Psoas muscle (tissue), 8 donors: ENCODE measurements around the gene MGAT3. TPM values are rescaled to one million over a fixed set of nuclear protein-coding genes. Genes with fewer than 3 reads are reported as not detected.

Experiments
- ATAC-seq, 4 donors: fragments of 200-7000 bp; cut with Tn5 transposase; one replicate each; pipeline ENCODE4 v1.9.1; 2020; ENCODE audit warnings: moderate library complexity in 3 of 4, mild to moderate bottlenecking in 2 of 4
- DNase-seq, 2 donors: peaks; one replicate each; pipeline ENCODE4 v3.0.0-alpha.2; 2020
- H3K27ac ChIP-seq: fragments of 200-600 bp; one replicate; pipeline ENCODE4 v1.8.0; 2022
- H3K27me3 ChIP-seq, 3 donors: fragments of 200-600 bp in 1 of 3; one replicate each; pipeline versions ENCODE4 v1.6.1 to v1.8.0; 2013 to 2022; ENCODE audit warnings: low read length in 2 of 3, mild to moderate bottlenecking in 2 of 3, moderate library complexity in 1 of 3; ENCODE audit not compliant: insufficient read depth in 3 of 3
- H3K36me3 ChIP-seq, 2 donors: fragments of 200-600 bp in 1 of 2; one replicate each; pipeline versions ENCODE4 v1.6.1 to v1.8.0; 2013 to 2022; ENCODE audit warnings: low read depth in 1 of 2, mild to moderate bottlenecking in 1 of 2, moderate library complexity in 1 of 2; ENCODE audit not compliant: insufficient read depth in 1 of 2
- H3K4me1 ChIP-seq: fragments of 200-600 bp; one replicate; pipeline ENCODE4 v1.8.0; 2022
- H3K4me3 ChIP-seq: fragments of 200-600 bp; one replicate; pipeline ENCODE4 v1.8.0; 2022; ENCODE audit warnings: mild to moderate bottlenecking
- H3K9me3 ChIP-seq: fragments of 200-600 bp; one replicate; pipeline ENCODE4 v1.8.0; 2022
- CTCF ChIP-seq: fragments of 200-600 bp; IDR thresholded peaks from one replicate; pipeline ENCODE4 v1.8.0; 2022; ENCODE audit warnings: antibody characterized with exemption
- WGBS, 3 donors: extraction: QIAGEN DNeasy Blood & Tissue Kit; methylation state at CpG; one replicate each; pipeline versions ENCODE4 v1.1.6 to v1.1.7; 2013; 5-methylcytosine and 5-hydroxymethylcytosine counted together
- intact Hi-C, 2 donors: fragments of 100-400 bp; cut with DNase I; formaldehyde crosslinking; loops; one replicate each; pipeline versions ENCODE4 v1.11.0 to v1.14.2; 2022
- polyA plus RNA-seq, 3 donors: library from polyadenylated mRNA; stranded (reverse); fragments of 200-250 nt; gene quantifications; one replicate each; pipeline ENCODE4 v1.2.3, GENCODE V29; 2013
- total RNA-seq, 4 donors: library from RNA; stranded (reverse); fragmentation: NEBNext Ultra II Directional in 2 of 4; extraction: Animal tissue kit (Norgen Biotek cat#: 25700) in 2 of 4; gene quantifications; one replicate each; pipeline versions ENCODE4 v1.2.1 to v1.2.4, GENCODE V29; 2021 to 2023
- donor health status: healthy with polysubstance abuse.
- donor health status: DM: no; HTN: no; CAD: no; lungs with moderate emphysema.
- donor health status: Bipolar disorder and iron deficiency.
- donor health status: healthy.
- donor health status: DM: yes; HTN: yes; CAD: no.
- donor health status: DM: no; HTN: no; CAD: no.
- donor health status: DM: no; HTN: no; CAD: no.
- donor health status: DM: yes; HTN: yes; CAD: no.

The MGAT3 gene
- total and polyA plus RNA-seq, 7 donors, result 0.53 to 2.2 (median 1.4) TPM

GRCh38 chr22:39421691-39422090 is 35.1 kb upstream of the MGAT3 start:
- intact Hi-C loops, result no loop called here
- H3K4me1 ChIP-seq, result peaks cover 5% of the 10 kb centered on the region
- peaks cover 5 to 95% of the 10 kb centered on the region in 2 donors for H3K36me3 ChIP-seq
- 91 to 96% (median 93%) methylated on average over 9 to 11 of the region's 11 CpGs for WGBS, 3 donors
- no peaks in the 10 kb centered on the region for H3K27me3 ChIP-seq
- H3K4me3 ChIP-seq, result no peak overlapping the region
- no peak for TF ChIP-seq CTCF
- peak in 1 of 4 donors; percentile 8 for ATAC-seq
- H3K9me3 ChIP-seq, result no peaks in the 10 kb centered on the region
- H3K27ac ChIP-seq, result no peak overlapping the region
- peak in 1 of 2 donors; percentile 7 for DNase-seq

- Histone ChIP-seq H3K27me3 (no peaks in the 10 kb centered on the region), H3K9me3 (no peaks in the 10 kb centered on the region), H3K36me3 (peaks cover 5 to 95% of the 10 kb centered on the region in 2 donors), H3K27ac (no peak overlapping the region), H3K4me3 (no peak overlapping the region), H3K4me1 (peaks cover 3% of the 10 kb centered on the region)
- ATAC-seq (no peak), DNase-seq (no peak)
- TF ChIP-seq CTCF, result no peak
- WGBS, 3 donors, result 78 to 82% (median 82%) methylated on average over 6 to 7 of the region's 7 CpGs
- intact Hi-C loops, result no loop called here
Observed at GRCh38 chr22:39422101-39422500, 34.7 kb upstream of the MGAT3 start.

DNA sequence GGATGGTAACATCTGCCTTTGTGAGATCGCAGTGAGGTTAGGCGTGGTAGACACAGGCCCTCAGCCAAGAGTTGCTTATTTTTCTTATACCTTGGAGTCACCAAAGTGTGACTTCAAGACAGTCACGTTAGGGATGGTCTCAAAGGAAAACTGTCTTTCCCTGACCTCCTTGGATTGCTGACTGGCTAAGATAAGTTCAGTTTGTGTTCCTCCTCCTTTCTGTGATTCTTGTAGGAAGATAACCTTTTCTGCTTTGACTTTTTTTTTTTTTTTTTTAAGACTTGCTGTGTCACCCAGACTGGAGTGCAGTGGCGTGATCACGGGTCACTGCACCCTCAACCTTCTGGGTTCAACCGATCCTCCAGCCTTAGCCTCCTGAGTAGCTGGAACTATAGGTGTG is 34.1 kb upstream of the MGAT3 start:
- intact Hi-C loops, result no loop called here
- ATAC-seq, result no peak
- no peaks in the 10 kb centered on the region for H3K27me3 ChIP-seq
- WGBS, 3 donors, result 91 to 98% (median 93%) methylated on average over 6 of the region's 6 CpGs
- no peak overlapping the region for H3K4me3 ChIP-seq
- H3K27ac ChIP-seq, result no peak overlapping the region
- DNase-seq, result no peak
- H3K36me3 ChIP-seq, result peaks cover 5 to 95% of the 10 kb centered on the region in 2 donors
- H3K9me3 ChIP-seq, result no peaks in the 10 kb centered on the region
- TF ChIP-seq CTCF, result no peak
- H3K4me1 ChIP-seq, result peaks cover 3% of the 10 kb centered on the region

DNA sequence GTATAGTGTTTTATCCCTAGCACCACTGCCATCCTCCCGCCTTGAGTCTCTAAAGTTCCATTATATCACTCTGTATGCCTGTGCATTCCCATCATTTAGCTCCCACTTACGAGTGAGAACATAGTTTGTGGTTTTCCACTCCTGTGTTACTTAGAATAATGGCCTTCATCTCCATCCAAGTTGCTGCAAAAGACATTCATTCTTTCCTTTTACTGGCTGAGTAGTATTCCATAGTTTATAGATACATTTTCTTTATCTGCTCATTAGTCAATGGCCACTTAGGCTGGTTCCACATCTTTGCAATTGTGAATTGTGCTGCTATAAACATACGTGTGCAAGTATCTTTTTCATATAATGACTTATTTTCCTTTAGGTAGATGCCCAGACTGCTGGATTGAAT is 32.8 kb upstream of the MGAT3 start:
- WGBS, 3 donors, result 97 to 99% (median 99%) methylated on average over 3 of the region's 3 CpGs
- Histone ChIP-seq H3K36me3 (peaks cover 2 to 95% of the 10 kb centered on the region in 2 donors), H3K9me3 (no peaks in the 10 kb centered on the region), H3K27ac (no peak overlapping the region), H3K4me1 (peaks cover 3% of the 10 kb centered on the region), H3K27me3 (no peaks in the 10 kb centered on the region), H3K4me3 (no peak overlapping the region)
- intact Hi-C loops, result no loop called here
- TF ChIP-seq CTCF, result no peak
- no peak for ATAC-seq
- no peak for DNase-seq

GRCh38 chr22:39426380-39427043 is 30.3 kb upstream of the MGAT3 start:
- DNase-seq, result peak in 1 of 2 donors; percentile 10
- H3K36me3 ChIP-seq, result peaks cover 2 to 91% of the 10 kb centered on the region in 2 donors
- no peak overlapping the region for H3K27ac ChIP-seq
- H3K4me1 ChIP-seq, result peaks cover 13% of the 10 kb centered on the region
- ATAC-seq, result no peak
- WGBS, 3 donors, result 75 to 87% (median 81%) methylated on average over 20 of the region's 20 CpGs
- intact Hi-C loops, result no loop called here
- no peaks in the 10 kb centered on the region for H3K9me3 ChIP-seq
- no peak overlapping the region for H3K4me3 ChIP-seq
- H3K27me3 ChIP-seq, result no peaks in the 10 kb centered on the region
- no peak for TF ChIP-seq CTCF
